Measurements from ENCODE around the gene GATD1.

Gene GATD1

DNA sequence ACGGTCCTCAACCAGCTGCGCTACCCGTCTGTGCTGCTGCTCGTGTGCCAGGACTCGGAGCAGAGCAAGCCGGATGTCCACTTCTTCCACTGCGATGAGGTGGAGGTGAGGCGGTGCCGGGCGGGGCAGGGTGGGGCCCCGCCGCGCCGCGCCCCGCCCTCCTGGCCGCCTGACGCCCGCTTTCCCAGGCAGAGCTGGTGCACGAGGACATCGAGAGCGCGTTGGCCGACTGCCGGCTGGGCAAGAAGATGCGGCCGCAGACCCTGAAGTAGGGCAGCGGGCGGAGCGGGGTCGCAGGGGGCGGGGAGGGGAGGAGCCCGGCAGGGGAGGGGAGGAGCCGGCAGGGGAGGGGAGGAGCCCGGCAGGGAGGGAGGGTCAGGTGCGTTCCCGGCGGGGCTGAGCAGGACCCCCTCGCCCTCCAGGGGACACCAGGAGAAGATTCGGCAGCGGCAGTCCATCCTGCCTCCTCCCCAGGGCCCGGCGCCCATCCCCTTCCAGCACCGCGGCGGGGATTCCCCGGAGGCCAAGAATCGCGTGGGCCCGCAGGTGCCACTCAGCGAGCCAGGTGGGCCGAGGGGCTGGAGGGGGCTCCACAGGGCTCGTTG lies 56.5 kb downstream of the GATD1 start:
- peak; percentile 91 for DNase-seq (ENCODE audit: insufficient read length)
- no peak for TF ChIP-seq TAF1 (IDR thresholded peaks at IDR 0.05; ENCODE audit: borderline replicate concordance, low read depth, low read length)
- TF ChIP-seq POLR2A (IDR thresholded peaks at IDR 0.05; ENCODE audit: low read depth, low read length): no peak
- TF ChIP-seq POLR2AphosphoS5 (IDR thresholded peaks at IDR 0.05; ENCODE audit: low read depth, low read length): no peak
- FAIRE-seq: peak; percentile 85

DNA sequence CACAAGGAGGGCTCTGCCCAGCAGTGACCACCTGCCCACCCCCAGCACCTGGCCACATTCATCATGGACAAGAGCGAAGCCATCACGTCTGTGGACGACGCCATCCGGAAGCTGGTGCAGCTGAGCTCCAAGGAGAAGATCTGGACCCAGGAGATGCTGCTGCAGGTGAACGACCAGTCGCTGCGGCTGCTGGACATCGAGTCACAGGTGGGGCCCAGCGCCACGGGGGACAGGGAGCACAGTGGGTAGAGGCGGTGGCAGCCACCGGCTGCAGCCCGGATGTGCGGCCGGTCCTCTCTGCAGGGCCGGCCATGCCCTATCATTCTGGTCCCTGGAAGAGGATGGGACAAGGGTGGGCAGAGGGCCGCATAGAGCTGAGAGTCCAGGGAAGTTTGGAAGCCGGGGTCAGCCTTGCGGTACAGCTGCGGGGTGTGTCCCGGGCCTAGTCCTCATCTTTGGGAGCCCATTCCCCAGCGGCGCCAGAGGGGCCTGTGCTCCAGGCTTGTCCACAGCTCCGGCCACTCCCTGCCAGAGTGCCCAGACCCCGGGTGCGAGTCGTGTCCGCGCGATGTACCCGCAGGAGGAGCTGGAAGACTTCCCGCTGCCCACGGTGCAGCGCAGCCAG lies 57.2 kb downstream of the GATD1 start:
- no peak for FAIRE-seq
- no peak for DNase-seq (ENCODE audit: insufficient read length)
- no peak for TF ChIP-seq TAF1 (IDR thresholded peaks at IDR 0.05; ENCODE audit: borderline replicate concordance, low read depth, low read length)

DNA sequence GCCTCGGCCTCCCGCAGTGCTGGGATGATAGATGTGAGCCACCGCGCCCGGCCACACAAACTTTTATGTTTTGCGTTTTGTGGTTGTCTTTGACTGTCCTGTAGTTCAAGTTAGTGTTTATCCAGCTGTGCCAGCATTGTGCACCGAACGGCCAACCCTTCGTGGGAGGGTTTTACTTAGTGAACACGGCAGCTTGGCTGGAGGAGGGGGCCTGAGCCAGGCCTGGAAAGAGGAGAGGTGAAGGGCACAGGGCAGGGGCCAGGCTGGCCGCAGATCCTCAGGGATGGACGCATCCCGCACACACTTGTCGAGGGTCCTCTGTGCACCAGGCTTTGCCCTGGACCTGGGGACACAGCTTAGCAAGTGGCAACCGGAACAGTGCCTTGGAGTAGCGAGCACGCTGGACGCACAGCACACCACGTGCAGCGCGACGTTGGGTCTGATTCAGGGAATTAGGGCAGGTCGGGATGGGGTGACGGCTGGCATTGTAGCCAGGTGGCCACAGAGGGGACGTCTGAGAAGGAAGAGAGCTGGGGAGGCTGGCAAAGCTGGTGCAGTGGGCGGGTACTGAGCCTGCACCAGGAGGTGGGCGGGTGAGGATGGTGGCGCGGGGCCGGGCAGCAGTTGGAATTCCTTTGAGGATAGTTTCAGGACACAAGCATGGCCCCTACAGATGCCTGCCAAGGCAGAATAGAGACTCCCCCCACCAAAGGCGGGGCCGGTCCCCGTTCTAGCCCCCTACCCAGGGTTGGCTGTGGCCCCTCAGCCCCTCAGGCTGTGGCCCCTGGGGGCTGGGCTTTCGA lies 57.9 kb downstream of the GATD1 start:
- FAIRE-seq (no peak), DNase-seq (ENCODE audit: insufficient read length) (no peak)
- no peak for TF ChIP-seq TAF1 (IDR thresholded peaks at IDR 0.05; ENCODE audit: borderline replicate concordance, low read depth, low read length)
- TF ChIP-seq POLR2A (IDR thresholded peaks at IDR 0.05; ENCODE audit: low read depth, low read length): no peak
